ENCODE data around the gene C10orf105.
A peak's percentile ranks its signal among the peaks of the same experiment; 100 is the strongest.

Gene C10orf105

GRCh38 chr10:71696628-71697326 is 22.8 kb downstream of the C10orf105 start:
- DNase-seq = peak in 1 of 2 experiments; percentile 5

- no peak for DNase-seq
Observed at GRCh38 chr10:71695502-71696476, 23.8 kb downstream of the C10orf105 start.

GRCh38 chr10:71694567-71694968 is 25.0 kb downstream of the C10orf105 start:
- no peak for DNase-seq

- no peak for DNase-seq
Observed at GRCh38 chr10:71694039-71694501, 25.5 kb downstream of the C10orf105 start.

- peak in 1 of 2 experiments; percentile 1 for DNase-seq
Observed at GRCh38 chr10:71693377-71693776, 26.2 kb downstream of the C10orf105 start.

- DNase-seq = no peak
Observed at GRCh38 chr10:71692598-71693306, 26.8 kb downstream of the C10orf105 start.

GRCh38 chr10:71691405-71691804 is 28.2 kb downstream of the C10orf105 start:
- no peak for DNase-seq

- no peak for DNase-seq
Observed at GRCh38 chr10:71690094-71690720, 29.4 kb downstream of the C10orf105 start.

- DNase-seq = no peak
Observed at GRCh38 chr10:71688256-71688655, 31.3 kb downstream of the C10orf105 start.

- no peak for DNase-seq
Observed at GRCh38 chr10:71687480-71687879, 32.1 kb downstream of the C10orf105 start.

- DNase-seq = peak in 1 of 2 experiments; percentile 48
Observed at GRCh38 chr10:71687077-71687476, 32.5 kb downstream of the C10orf105 start.

- no peak for DNase-seq
Observed at GRCh38 chr10:71685554-71686232, 33.9 kb downstream of the C10orf105 start.

- no peak for DNase-seq
Observed at GRCh38 chr10:71684356-71685173, 35.0 kb downstream of the C10orf105 start.

- DNase-seq = no peak
Observed at GRCh38 chr10:71683301-71683700, 36.3 kb downstream of the C10orf105 start.

- DNase-seq = no peak
Observed at GRCh38 chr10:71681977-71682376, 37.6 kb downstream of the C10orf105 start.

- DNase-seq = no peak
Observed at GRCh38 chr10:71679425-71679824, 40.2 kb downstream of the C10orf105 start.

GRCh38 chr10:71678057-71678805 is 41.3 kb downstream of the C10orf105 start:
- no peak for DNase-seq

- no peak for DNase-seq
Observed at GRCh38 chr10:71677261-71677660, 42.3 kb downstream of the C10orf105 start.

- no peak for DNase-seq
Observed at GRCh38 chr10:71675295-71675970, 44.1 kb downstream of the C10orf105 start.
